Neural crest cell (in vitro differentiated cells): ENCODE results near the gene KRTAP10-1. TPM values are rescaled to one million over a fixed set of nuclear protein-coding genes. Genes with fewer than 3 reads are reported as not detected.

ENCODE experiments used
- DNase-seq: peaks from one replicate; pipeline ENCODE4 v3.0.0; 2021; ENCODE audit warnings: low read depth, mixed read lengths, low spot score
- H3K27ac Mint-ChIP-seq: one replicate; pipeline ENCODE4 v1.8.0; 2021; ENCODE audit warnings: mild to moderate bottlenecking, mixed read lengths; ENCODE audit not compliant: unreplicated experiment
- H3K27me3 Mint-ChIP-seq: 2 replicates; pipeline ENCODE4 v1.8.0; 2021; ENCODE audit warnings: low read depth, mild to moderate bottlenecking, mixed read lengths
- H3K36me3 Mint-ChIP-seq: 2 replicates; pipeline ENCODE4 v1.8.0; 2021; ENCODE audit warnings: low read depth, mild to moderate bottlenecking, mixed read lengths
- H3K4me1 Mint-ChIP-seq: 2 replicates; pipeline ENCODE4 v1.8.0; 2021; ENCODE audit warnings: mixed read lengths
- H3K4me3 Mint-ChIP-seq: one replicate; pipeline ENCODE4 v1.8.0; 2021; ENCODE audit warnings: mild to moderate bottlenecking, mixed read lengths
- H3K9me3 Mint-ChIP-seq: 2 replicates; pipeline ENCODE4 v1.8.0; 2021; ENCODE audit warnings: mixed read lengths
- long read RNA-seq: library from polyadenylated mRNA; unstranded; transcript quantifications from one replicate; pipeline ENCODE4 v2.0.0, GENCODE V29; 2020
- total RNA-seq: library from RNA; stranded (reverse); gene quantifications from 2 replicates; pipeline ENCODE4 v1.2.1, GENCODE V29; 2021
- TF ChIP-seq, protein P1 (sequence below): fragments of 200-600 bp; sonication (generic); conservative IDR thresholded peaks from 2 replicates; pipeline ENCODE4 v1.5.0; 2021; ENCODE audit warnings: antibody characterized with exemption, mild to moderate bottlenecking

The KRTAP10-1 gene, protein sequence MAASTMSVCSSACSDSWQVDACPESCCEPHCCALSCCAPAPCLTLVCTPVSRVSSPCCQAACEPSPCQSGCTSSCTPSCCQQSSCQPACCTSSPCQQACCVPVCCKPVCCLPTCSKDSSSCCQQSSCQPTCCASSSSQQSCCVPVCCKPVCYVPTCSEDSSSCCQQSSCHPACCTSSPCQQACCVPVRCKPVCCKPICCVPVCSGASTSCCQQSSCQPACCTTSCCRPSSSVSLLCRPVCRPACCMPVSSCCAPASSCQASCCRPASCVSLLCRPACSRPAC
- not detected in 2 replicates for total RNA-seq
- long read RNA-seq: 0 reads

DNA sequence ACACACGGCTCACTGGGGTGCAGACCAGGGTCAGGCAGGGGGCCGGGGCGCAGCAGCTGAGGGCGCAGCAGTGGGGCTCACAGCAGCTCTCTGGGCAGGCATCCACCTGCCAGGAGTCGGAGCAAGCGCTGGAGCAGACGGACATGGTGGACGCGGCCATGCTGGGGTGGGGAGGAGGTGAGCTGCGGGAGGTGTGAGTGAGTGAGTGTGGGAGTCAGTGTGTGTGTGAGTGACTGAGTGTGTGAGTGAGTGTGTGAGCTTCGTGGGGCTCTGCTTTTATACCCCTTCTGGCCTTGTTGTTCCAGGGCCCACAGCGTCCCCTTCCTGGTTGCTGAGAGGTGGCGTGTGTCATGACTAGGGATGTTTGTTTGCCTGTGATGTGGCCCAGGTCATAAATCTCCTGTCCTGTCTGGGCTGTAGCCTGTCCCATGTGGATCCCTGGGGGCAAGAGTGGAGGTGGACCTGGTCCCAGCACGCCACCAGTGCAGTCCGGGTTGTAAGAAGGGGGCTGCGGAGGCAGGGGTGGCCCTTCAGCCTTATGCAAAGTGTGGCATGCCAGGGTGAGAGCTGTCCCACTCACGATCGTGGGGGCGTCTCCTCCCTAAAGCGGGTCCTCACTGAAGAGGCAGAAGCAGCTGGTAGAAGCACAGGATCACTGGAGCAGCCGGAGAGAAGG is at the start of gene KRTAP10-1:
Gene KRTAP10-1 (minus strand): TSS at position 205 of the 676 bp plus-strand sequence. CDS start 45 bp downstream, at position 160.
- Mint-ChIP-seq H3K27me3 (no peaks in the 10 kb centered on the region), H3K4me3 (no peak within 1 kb of the TSS), H3K27ac (no peak within 1 kb of the TSS), H3K4me1 (no peaks in the 10 kb centered on the region), H3K9me3 (no peaks in the 10 kb centered on the region), H3K36me3 (no peaks in the 10 kb centered on the region)
- no peak for DNase-seq
- TF ChIP-seq, protein P1, sequence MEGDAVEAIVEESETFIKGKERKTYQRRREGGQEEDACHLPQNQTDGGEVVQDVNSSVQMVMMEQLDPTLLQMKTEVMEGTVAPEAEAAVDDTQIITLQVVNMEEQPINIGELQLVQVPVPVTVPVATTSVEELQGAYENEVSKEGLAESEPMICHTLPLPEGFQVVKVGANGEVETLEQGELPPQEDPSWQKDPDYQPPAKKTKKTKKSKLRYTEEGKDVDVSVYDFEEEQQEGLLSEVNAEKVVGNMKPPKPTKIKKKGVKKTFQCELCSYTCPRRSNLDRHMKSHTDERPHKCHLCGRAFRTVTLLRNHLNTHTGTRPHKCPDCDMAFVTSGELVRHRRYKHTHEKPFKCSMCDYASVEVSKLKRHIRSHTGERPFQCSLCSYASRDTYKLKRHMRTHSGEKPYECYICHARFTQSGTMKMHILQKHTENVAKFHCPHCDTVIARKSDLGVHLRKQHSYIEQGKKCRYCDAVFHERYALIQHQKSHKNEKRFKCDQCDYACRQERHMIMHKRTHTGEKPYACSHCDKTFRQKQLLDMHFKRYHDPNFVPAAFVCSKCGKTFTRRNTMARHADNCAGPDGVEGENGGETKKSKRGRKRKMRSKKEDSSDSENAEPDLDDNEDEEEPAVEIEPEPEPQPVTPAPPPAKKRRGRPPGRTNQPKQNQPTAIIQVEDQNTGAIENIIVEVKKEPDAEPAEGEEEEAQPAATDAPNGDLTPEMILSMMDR: no peak

DNA sequence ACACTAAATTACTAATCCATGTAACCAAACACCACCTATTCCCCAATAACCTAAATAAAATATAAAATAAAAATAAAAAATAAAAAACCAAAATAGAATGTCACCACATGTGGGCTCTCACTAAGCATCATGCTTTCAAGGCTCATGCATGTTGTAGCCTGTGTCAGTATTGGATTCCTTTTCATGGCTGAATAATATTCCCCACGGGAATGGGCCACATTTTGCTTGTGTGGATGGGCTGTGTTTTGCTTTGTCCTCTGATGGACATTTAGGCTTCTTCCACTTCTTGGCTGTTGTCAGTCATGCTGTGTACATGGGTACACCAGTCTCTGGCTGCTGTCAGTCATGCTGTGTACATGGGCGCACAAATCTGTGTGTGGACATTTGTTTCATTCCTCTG is 49.1 kb upstream of the KRTAP10-1 start:
- Mint-ChIP-seq H3K9me3 (no peaks in the 10 kb centered on the region), H3K36me3 (no peaks in the 10 kb centered on the region), H3K4me3 (no peak overlapping the region), H3K27ac (no peak overlapping the region), H3K27me3 (peaks cover 30% of the 10 kb centered on the region), H3K4me1 (peaks cover 14% of the 10 kb centered on the region)
- TF ChIP-seq, protein P1: no peak
- no peak for DNase-seq

DNA sequence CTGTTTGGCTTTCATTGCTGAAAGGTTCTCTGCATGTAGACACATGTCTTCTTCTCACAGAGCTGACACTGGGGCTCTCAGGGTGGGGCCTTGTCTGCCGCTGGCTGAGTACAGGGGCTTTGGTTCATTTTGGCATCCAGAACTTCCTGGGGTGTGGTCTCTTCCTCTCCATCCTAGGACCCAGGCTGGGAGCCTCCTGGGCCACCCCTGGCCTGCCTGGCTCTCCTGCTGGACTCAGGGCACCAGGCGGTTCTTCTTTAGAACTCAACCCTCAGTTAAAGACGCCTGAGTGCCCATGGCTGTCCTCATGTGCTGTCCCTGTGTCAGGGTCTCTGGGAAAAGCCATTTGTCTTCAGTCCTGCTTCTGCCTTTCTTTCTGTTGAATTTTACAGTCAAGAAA is 45.9 kb upstream of the KRTAP10-1 start:
- H3K27me3 Mint-ChIP-seq: peaks cover 44% of the 10 kb centered on the region
- TF ChIP-seq, protein P1: no peak
- H3K4me3 Mint-ChIP-seq: no peak overlapping the region
- H3K36me3 Mint-ChIP-seq: peaks cover 9% of the 10 kb centered on the region
- H3K27ac Mint-ChIP-seq: no peak overlapping the region
- DNase-seq: no peak
- H3K9me3 Mint-ChIP-seq: peaks cover 5% of the 10 kb centered on the region
- H3K4me1 Mint-ChIP-seq: peaks cover 12% of the 10 kb centered on the region

DNA sequence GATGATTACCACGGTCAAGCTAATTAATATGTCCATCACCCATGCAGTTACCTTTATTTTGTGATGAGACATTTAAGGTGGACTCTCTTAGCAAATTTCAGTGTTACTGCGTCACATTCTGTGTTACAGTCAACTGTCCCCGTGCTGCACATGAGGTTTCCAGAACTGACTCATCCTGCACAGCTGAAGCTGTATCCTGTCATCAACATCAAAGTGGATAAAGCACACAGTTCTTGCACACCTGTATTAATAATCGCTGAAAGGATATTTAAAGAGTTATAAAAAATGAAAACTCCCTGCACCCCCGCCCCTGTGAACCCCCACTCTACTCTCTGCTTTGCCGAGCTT is 43.8 kb upstream of the KRTAP10-1 start:
- TF ChIP-seq, protein P1: no peak
- H3K9me3 Mint-ChIP-seq: peaks cover 5% of the 10 kb centered on the region
- H3K27ac Mint-ChIP-seq: no peak overlapping the region
- H3K4me3 Mint-ChIP-seq: no peak overlapping the region
- peaks cover 12% of the 10 kb centered on the region for H3K4me1 Mint-ChIP-seq
- H3K36me3 Mint-ChIP-seq: peaks cover 9% of the 10 kb centered on the region
- peaks cover 44% of the 10 kb centered on the region for H3K27me3 Mint-ChIP-seq
- DNase-seq: no peak

DNA sequence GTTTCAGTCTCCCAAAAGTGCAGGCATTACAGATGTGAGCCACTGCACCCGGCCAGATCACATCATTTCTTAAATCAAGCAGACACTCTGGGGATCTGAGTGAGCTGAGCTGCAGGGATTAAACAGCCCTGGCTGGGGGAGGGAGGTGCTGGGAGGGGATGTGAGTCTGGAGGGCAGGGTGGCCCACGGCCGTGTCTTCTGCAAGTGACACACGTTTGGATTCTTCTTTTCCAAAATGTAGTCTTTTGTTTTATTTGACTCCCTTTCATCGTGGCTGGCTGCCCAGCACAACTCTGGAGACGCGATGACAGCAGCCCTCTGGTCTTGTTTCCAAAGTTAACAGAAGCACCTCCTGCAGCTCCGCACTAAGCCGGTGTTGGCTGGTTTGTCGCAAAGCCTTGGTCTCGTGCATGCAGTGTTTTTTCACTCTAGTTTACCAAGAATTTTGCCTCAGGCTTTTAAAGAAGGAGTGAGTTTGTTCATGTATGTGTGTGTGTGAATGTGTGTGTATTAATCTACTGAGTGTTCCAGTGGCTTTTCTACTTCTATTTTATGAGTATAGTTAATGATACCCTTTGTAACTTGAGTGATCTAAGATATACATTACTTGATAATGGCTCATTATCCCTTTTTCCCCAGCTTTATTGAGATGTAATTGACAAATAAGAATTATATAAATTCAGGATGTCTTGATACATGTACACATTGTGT is 43.2 kb upstream of the KRTAP10-1 start:
- peaks cover 12% of the 10 kb centered on the region for H3K4me1 Mint-ChIP-seq
- H3K27me3 Mint-ChIP-seq: peaks cover 44% of the 10 kb centered on the region
- no peak overlapping the region for H3K27ac Mint-ChIP-seq
- H3K4me3 Mint-ChIP-seq: no peak overlapping the region
- H3K9me3 Mint-ChIP-seq: peaks cover 6% of the 10 kb centered on the region
- peaks cover 10% of the 10 kb centered on the region for H3K36me3 Mint-ChIP-seq
- no peak for DNase-seq
- TF ChIP-seq, protein P1: no peak
